Right atrium auricular region (tissue), 2 donors: ENCODE results near the gene OR1S1. TPM values are rescaled to one million over a fixed set of nuclear protein-coding genes. Genes with fewer than 3 reads are reported as not detected.

Experiments
- DNase-seq: peaks from one replicate; pipeline ENCODE4 v3.0.0-alpha.2; 2019; ENCODE audit warnings: low spot score
- H3K27ac ChIP-seq, 2 donors: fragments of 200-600 bp; sonication (generic); 1 replicate in 1 of 2; 2 replicates in 1 of 2; pipeline ENCODE4 v1.5.1; 2016 to 2019
- H3K27me3 ChIP-seq, 2 donors: fragments of 200-600 bp; sonication (generic); one replicate each; pipeline versions ENCODE4 v1.5.1 to v1.6.0; 2017 to 2019
- H3K36me3 ChIP-seq: fragments of 200-600 bp; sonication (generic); one replicate; pipeline ENCODE4 v1.5.1; 2016
- H3K4me1 ChIP-seq, 2 donors: fragments of 200-600 bp; sonication (generic); one replicate each; pipeline versions ENCODE4 v1.5.1 to v1.6.0; 2017 to 2019
- H3K4me3 ChIP-seq, 2 donors: fragments of 200-600 bp; sonication (generic); 1 replicate in 1 of 2; 2 replicates in 1 of 2; pipeline ENCODE4 v1.5.1; 2017 to 2019; ENCODE audit warnings: mild to moderate bottlenecking in 1 of 2, moderate library complexity in 1 of 2
- H3K9me3 ChIP-seq, 2 donors: fragments of 200-600 bp; sonication (generic); one replicate each; pipeline ENCODE4 v1.5.1; 2019
- CTCF ChIP-seq, 2 donors: fragments of 200-600 bp; sonication (generic); IDR thresholded peaks; one replicate each; pipeline ENCODE4 v1.5.1; 2019; ENCODE audit warnings: antibody characterized with exemption in 2 of 2
- total RNA-seq, 2 donors: library from RNA; depleted of rRNA; stranded (reverse); fragments of >200 nt; gene quantifications; one replicate each; pipeline ENCODE4 v1.1.0, GENCODE V29; 2016

Gene OR1S1
- total RNA-seq, 2 donors from 2014 or later = not detected

GRCh38 chr11:58199271-58199670 lies 13.2 kb upstream of the OR1S1 start:
- no peak for TF ChIP-seq CTCF (IDR thresholded peaks at IDR 0.05)

GRCh38 chr11:58204042-58204441 lies 8.5 kb upstream of the OR1S1 start, which contains the start of gene OR1S2:
Gene OR1S2, minus strand, starts transcription at chr11:58204142. Its CDS starts 0 bp downstream, at chr11:58204142.
- Histone ChIP-seq H3K4me3 (no peak within 1 kb of the TSS), H3K9me3 (no peaks in the 10 kb centered on the region), H3K27me3 (no peaks in the 10 kb centered on the region), H3K36me3 (no peaks in the 10 kb centered on the region), H3K27ac (no peak within 1 kb of the TSS), H3K4me1 (no peaks in the 10 kb centered on the region)
- DNase-seq = no peak
- TF ChIP-seq CTCF (IDR thresholded peaks at IDR 0.05) = no peak

More at GRCh38 chr11:58199271-58199670, 13.2 kb upstream of the OR1S1 start:
- DNase-seq = no peak
- H3K27ac ChIP-seq = no peak overlapping the region
- no peaks in the 10 kb centered on the region for H3K36me3 ChIP-seq
- no peaks in the 10 kb centered on the region for H3K4me1 ChIP-seq
- no peak overlapping the region for H3K4me3 ChIP-seq
- peaks cover 0 to 11% of the 10 kb centered on the region in 2 donors for H3K9me3 ChIP-seq
- H3K27me3 ChIP-seq = no peaks in the 10 kb centered on the region

GRCh38 chr11:58216476-58216875 lies 4.0 kb downstream of the OR1S1 start:
- Histone ChIP-seq H3K27me3 (no peaks in the 10 kb centered on the region), H3K9me3 (no peaks in the 10 kb centered on the region), H3K27ac (no peak overlapping the region), H3K4me1 (no peaks in the 10 kb centered on the region), H3K36me3 (no peaks in the 10 kb centered on the region), H3K4me3 (no peak overlapping the region)
- no peak for TF ChIP-seq CTCF (IDR thresholded peaks at IDR 0.05)
- no peak for DNase-seq

GRCh38 chr11:58222721-58223120 lies 10.2 kb downstream of the OR1S1 start:
- Histone ChIP-seq H3K36me3 (no peaks in the 10 kb centered on the region), H3K4me1 (no peaks in the 10 kb centered on the region), H3K4me3 (no peak overlapping the region), H3K27me3 (no peaks in the 10 kb centered on the region), H3K9me3 (no peaks in the 10 kb centered on the region), H3K27ac (no peak overlapping the region)
- DNase-seq = no peak
- TF ChIP-seq CTCF (IDR thresholded peaks at IDR 0.05) = no peak

- Histone ChIP-seq H3K36me3 (no peaks in the 10 kb centered on the region), H3K4me3 (no peak overlapping the region), H3K27me3 (no peaks in the 10 kb centered on the region), H3K4me1 (no peaks in the 10 kb centered on the region), H3K9me3 (no peaks in the 10 kb centered on the region), H3K27ac (no peak overlapping the region)
- TF ChIP-seq CTCF (IDR thresholded peaks at IDR 0.05) = no peak
- no peak for DNase-seq
Measured at GRCh38 chr11:58227956-58228615, 15.6 kb downstream of the OR1S1 start.

- TF ChIP-seq CTCF (IDR thresholded peaks at IDR 0.05) = no peak
Measured at GRCh38 chr11:58243954-58244353, 31.4 kb downstream of the OR1S1 start.

More at GRCh38 chr11:58243954-58244353, 31.4 kb downstream of the OR1S1 start:
- DNase-seq = no peak
- no peak overlapping the region for H3K4me3 ChIP-seq
- H3K36me3 ChIP-seq = no peaks in the 10 kb centered on the region
- H3K4me1 ChIP-seq = no peaks in the 10 kb centered on the region
- no peak overlapping the region for H3K27ac ChIP-seq
- H3K9me3 ChIP-seq = peaks cover 0 to 13% of the 10 kb centered on the region in 2 donors
- no peaks in the 10 kb centered on the region for H3K27me3 ChIP-seq
